ENCODE data around the gene RENBP.

RENBP gene

GRCh38 chrX:153911798-153912197, 32.6 kb downstream of the RENBP start:
- no peak for DNase-seq

GRCh38 chrX:153910446-153910845, 34.0 kb downstream of the RENBP start:
- DNase-seq = no peak

- DNase-seq = no peak
These were observed 34.5 kb downstream of the RENBP start for GRCh38 chrX:153909980-153910360.

- DNase-seq = no peak
These were observed 35.1 kb downstream of the RENBP start for GRCh38 chrX:153909024-153909979.

- DNase-seq = no peak
These were observed 36.1 kb downstream of the RENBP start for GRCh38 chrX:153908219-153908860.

- DNase-seq = no peak
These were observed 37.0 kb downstream of the RENBP start for GRCh38 chrX:153907456-153907855.

- no peak for DNase-seq
These were observed 38.1 kb downstream of the RENBP start for GRCh38 chrX:153906126-153906917.

- DNase-seq = no peak
These were observed 38.9 kb downstream of the RENBP start for GRCh38 chrX:153905481-153906095.

- no peak for DNase-seq
These were observed 40.2 kb downstream of the RENBP start, which contains the start of gene AVPR2 for GRCh38 chrX:153903991-153904957. Gene AVPR2, plus strand, starts transcription at chrX:153904673. Its CDS starts 473 bp downstream, at chrX:153905146.

- DNase-seq = no peak
These were observed 41.0 kb downstream of the RENBP start for GRCh38 chrX:153903238-153903980.

GRCh38 chrX:153902385-153902784, 42.1 kb downstream of the RENBP start:
- no peak for DNase-seq

GRCh38 chrX:153901753-153902140, 42.7 kb downstream of the RENBP start:
- DNase-seq = no peak

GRCh38 chrX:153900831-153901752, 43.4 kb downstream of the RENBP start:
- peak; percentile 63 for DNase-seq

- no peak for DNase-seq
These were observed 46.5 kb downstream of the RENBP start for GRCh38 chrX:153897899-153898298.

GRCh38 chrX:153889123-153889522, 55.3 kb downstream of the RENBP start:
- DNase-seq = no peak

GRCh38 chrX:153888344-153888743, 56.1 kb downstream of the RENBP start:
- no peak for DNase-seq

GRCh38 chrX:153887385-153887784, 57.1 kb downstream of the RENBP start:
- no peak for DNase-seq

- DNase-seq = no peak
These were observed 57.5 kb downstream of the RENBP start for GRCh38 chrX:153886915-153887314.
